Renal cortical epithelial cell (primary cell): ENCODE data around the gene AKT3. TPM values are rescaled to one million over a fixed set of nuclear protein-coding genes. Genes with fewer than 3 reads are reported as not detected.
"Not testable (repeated sequence)": the region's sequence is repeated elsewhere in the genome, so short reads cannot be mapped to it uniquely, and the experiment has no call there.

Experiments used
- DNase-seq: peaks from one replicate; pipeline ENCODE4 v3.0.0-alpha.2; 2011; ENCODE audit warnings: low read depth
- total RNA-seq: library from RNA; depleted of rRNA; stranded (reverse); fragments of >200 nt; gene quantifications from 2 replicates; pipeline ENCODE4 v1.2.3, GENCODE V29; 2014

The AKT3 gene
- total RNA-seq, 1 donor from 2014 or later: 53.2 TPM

GRCh38 chr1:243601720-243602119, 248.3 kb downstream of the AKT3 start:
- DNase-seq: no peak

- peak; percentile 69 for DNase-seq
Observed at GRCh38 chr1:243598433-243598832, 251.6 kb downstream of the AKT3 start.

- peak; percentile 37 for DNase-seq
Observed at GRCh38 chr1:243597383-243597782, 252.7 kb downstream of the AKT3 start.

- DNase-seq: peak; percentile 91
Observed at GRCh38 chr1:243596431-243597062, 253.5 kb downstream of the AKT3 start.

GRCh38 chr1:243595527-243596210, 254.4 kb downstream of the AKT3 start:
- no peak for DNase-seq

GRCh38 chr1:243594455-243594854, 255.6 kb downstream of the AKT3 start:
- no peak for DNase-seq

- DNase-seq: not testable (repeated sequence)
Observed at GRCh38 chr1:243589286-243589685, 260.8 kb downstream of the AKT3 start.

GRCh38 chr1:243587823-243588560, 262.1 kb downstream of the AKT3 start:
- no peak for DNase-seq

GRCh38 chr1:243587285-243587684, 262.8 kb downstream of the AKT3 start:
- DNase-seq: no peak

GRCh38 chr1:243585982-243586381, 264.1 kb downstream of the AKT3 start:
- no peak for DNase-seq

- DNase-seq: peak; percentile 9
Observed at GRCh38 chr1:243582326-243582725, 267.7 kb downstream of the AKT3 start.

- DNase-seq: no peak
Observed at GRCh38 chr1:243580984-243581383, 269.1 kb downstream of the AKT3 start.

- DNase-seq: no peak
Observed at GRCh38 chr1:243580072-243580471, 270.0 kb downstream of the AKT3 start.

GRCh38 chr1:243575070-243575469, 275.0 kb downstream of the AKT3 start:
- no peak for DNase-seq

- DNase-seq: no peak
Observed at GRCh38 chr1:243572940-243573339, 277.1 kb downstream of the AKT3 start.

- no peak for DNase-seq
Observed at GRCh38 chr1:243568793-243569192, 281.2 kb downstream of the AKT3 start.

- DNase-seq: no peak
Observed at GRCh38 chr1:243564814-243565213, 285.2 kb downstream of the AKT3 start.

- no peak for DNase-seq
Observed at GRCh38 chr1:243563732-243564131, 286.3 kb downstream of the AKT3 start.

GRCh38 chr1:243562473-243562872, 287.6 kb downstream of the AKT3 start:
- DNase-seq: no peak

GRCh38 chr1:243561588-243562319, 288.3 kb downstream of the AKT3 start:
- no peak for DNase-seq

GRCh38 chr1:243559575-243560162, 290.4 kb downstream of the AKT3 start:
- no peak for DNase-seq

GRCh38 chr1:243558576-243558975, 291.5 kb downstream of the AKT3 start:
- no peak for DNase-seq
